ENCODE results near the gene IGF1R.

IGF1R gene

GRCh38 chr15:98683831-98684230, 35.5 kb downstream of the IGF1R start:
- no peaks in the 10 kb centered on the region for H3K27me3 ChIP-seq (ENCODE audit: control insufficient read depth in 2 of 2, insufficient read depth in 2 of 2, low read length in 2 of 2)
- H3K9ac ChIP-seq (ENCODE audit: low read depth in 1 of 2, low read length in 2 of 2), result no peak overlapping the region
- no peaks in the 10 kb centered on the region for H3K9me3 ChIP-seq (ENCODE audit: control insufficient read depth in 2 of 2, low read length in 2 of 2)
- no peak overlapping the region for H3K4me3 ChIP-seq (ENCODE audit: low read length in 2 of 2)
- no peaks in the 10 kb centered on the region for H3K36me3 ChIP-seq (ENCODE audit: control insufficient read depth in 2 of 2, insufficient read depth in 2 of 2, low read length in 2 of 2)
- H3K27ac ChIP-seq (ENCODE audit: low read depth in 2 of 2, low read length in 2 of 2), result no peak overlapping the region
- H3K4me1 ChIP-seq (ENCODE audit: control insufficient read depth in 2 of 2, insufficient read depth in 2 of 2, low read length in 2 of 2), result peaks cover 3 to 9% of the 10 kb centered on the region in 2 donors

- Histone ChIP-seq H3K4me1 (ENCODE audit: control insufficient read depth in 2 of 2, insufficient read depth in 2 of 2, low read length in 2 of 2) (peaks cover 3 to 9% of the 10 kb centered on the region in 2 donors), H3K27ac (ENCODE audit: low read depth in 2 of 2, low read length in 2 of 2) (no peak overlapping the region), H3K27me3 (ENCODE audit: control insufficient read depth in 2 of 2, insufficient read depth in 2 of 2, low read length in 2 of 2) (no peaks in the 10 kb centered on the region), H3K9me3 (ENCODE audit: control insufficient read depth in 2 of 2, low read length in 2 of 2) (no peaks in the 10 kb centered on the region), H3K9ac (ENCODE audit: low read depth in 1 of 2, low read length in 2 of 2) (no peak overlapping the region), H3K4me3 (ENCODE audit: low read length in 2 of 2) (no peak overlapping the region), H3K36me3 (ENCODE audit: control insufficient read depth in 2 of 2, insufficient read depth in 2 of 2, low read length in 2 of 2) (no peaks in the 10 kb centered on the region)
Observed at GRCh38 chr15:98684436-98684835, 36.1 kb downstream of the IGF1R start.

GRCh38 chr15:98684995-98685525, 36.7 kb downstream of the IGF1R start:
- Histone ChIP-seq H3K9ac (ENCODE audit: low read depth in 1 of 2, low read length in 2 of 2) (no peak overlapping the region), H3K4me3 (ENCODE audit: low read length in 2 of 2) (no peak overlapping the region), H3K27ac (ENCODE audit: low read depth in 2 of 2, low read length in 2 of 2) (no peak overlapping the region), H3K36me3 (ENCODE audit: control insufficient read depth in 2 of 2, insufficient read depth in 2 of 2, low read length in 2 of 2) (no peaks in the 10 kb centered on the region), H3K9me3 (ENCODE audit: control insufficient read depth in 2 of 2, low read length in 2 of 2) (no peaks in the 10 kb centered on the region), H3K27me3 (ENCODE audit: control insufficient read depth in 2 of 2, insufficient read depth in 2 of 2, low read length in 2 of 2) (no peaks in the 10 kb centered on the region), H3K4me1 (ENCODE audit: control insufficient read depth in 2 of 2, insufficient read depth in 2 of 2, low read length in 2 of 2) (peaks cover 3 to 9% of the 10 kb centered on the region in 2 donors)

- no peak overlapping the region for H3K27ac ChIP-seq (ENCODE audit: low read depth in 2 of 2, low read length in 2 of 2)
- peaks cover 3 to 9% of the 10 kb centered on the region in 2 donors for H3K4me1 ChIP-seq (ENCODE audit: control insufficient read depth in 2 of 2, insufficient read depth in 2 of 2, low read length in 2 of 2)
- H3K36me3 ChIP-seq (ENCODE audit: control insufficient read depth in 2 of 2, insufficient read depth in 2 of 2, low read length in 2 of 2), result no peaks in the 10 kb centered on the region
- H3K4me3 ChIP-seq (ENCODE audit: low read length in 2 of 2), result no peak overlapping the region
- no peaks in the 10 kb centered on the region for H3K9me3 ChIP-seq (ENCODE audit: control insufficient read depth in 2 of 2, low read length in 2 of 2)
- H3K27me3 ChIP-seq (ENCODE audit: control insufficient read depth in 2 of 2, insufficient read depth in 2 of 2, low read length in 2 of 2), result no peaks in the 10 kb centered on the region
- no peak overlapping the region for H3K9ac ChIP-seq (ENCODE audit: low read depth in 1 of 2, low read length in 2 of 2)
Observed at GRCh38 chr15:98686983-98687382, 38.6 kb downstream of the IGF1R start.

DNA sequence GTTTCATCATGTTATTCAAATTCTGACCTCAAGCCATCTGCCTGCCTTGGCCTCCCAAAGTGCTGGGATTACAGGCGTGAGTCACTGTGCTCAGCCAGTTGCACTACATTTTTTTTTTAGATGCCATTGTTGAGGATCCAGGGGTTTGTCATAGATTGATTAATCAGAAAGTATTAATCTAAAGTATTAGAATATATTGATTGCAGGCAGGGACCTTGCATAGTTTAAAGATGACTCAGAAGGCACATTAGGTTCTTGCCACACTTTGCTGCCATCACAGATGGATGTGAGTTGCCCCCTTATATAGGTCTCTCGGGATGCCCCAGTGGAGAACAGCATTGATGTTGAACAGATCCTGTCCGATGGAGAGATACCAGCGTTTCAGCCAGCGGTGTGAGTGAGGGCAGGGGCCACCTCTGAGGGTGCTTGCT, 41.1 kb downstream of the IGF1R start:
- Histone ChIP-seq H3K9me3 (ENCODE audit: control insufficient read depth in 2 of 2, low read length in 2 of 2) (no peaks in the 10 kb centered on the region), H3K27ac (ENCODE audit: low read depth in 2 of 2, low read length in 2 of 2) (no peak overlapping the region), H3K4me1 (ENCODE audit: control insufficient read depth in 2 of 2, insufficient read depth in 2 of 2, low read length in 2 of 2) (peaks cover 2 to 3% of the 10 kb centered on the region in 2 donors), H3K9ac (ENCODE audit: low read depth in 1 of 2, low read length in 2 of 2) (no peak overlapping the region), H3K36me3 (ENCODE audit: control insufficient read depth in 2 of 2, insufficient read depth in 2 of 2, low read length in 2 of 2) (no peaks in the 10 kb centered on the region), H3K4me3 (ENCODE audit: low read length in 2 of 2) (no peak overlapping the region), H3K27me3 (ENCODE audit: control insufficient read depth in 2 of 2, insufficient read depth in 2 of 2, low read length in 2 of 2) (no peaks in the 10 kb centered on the region)

DNA sequence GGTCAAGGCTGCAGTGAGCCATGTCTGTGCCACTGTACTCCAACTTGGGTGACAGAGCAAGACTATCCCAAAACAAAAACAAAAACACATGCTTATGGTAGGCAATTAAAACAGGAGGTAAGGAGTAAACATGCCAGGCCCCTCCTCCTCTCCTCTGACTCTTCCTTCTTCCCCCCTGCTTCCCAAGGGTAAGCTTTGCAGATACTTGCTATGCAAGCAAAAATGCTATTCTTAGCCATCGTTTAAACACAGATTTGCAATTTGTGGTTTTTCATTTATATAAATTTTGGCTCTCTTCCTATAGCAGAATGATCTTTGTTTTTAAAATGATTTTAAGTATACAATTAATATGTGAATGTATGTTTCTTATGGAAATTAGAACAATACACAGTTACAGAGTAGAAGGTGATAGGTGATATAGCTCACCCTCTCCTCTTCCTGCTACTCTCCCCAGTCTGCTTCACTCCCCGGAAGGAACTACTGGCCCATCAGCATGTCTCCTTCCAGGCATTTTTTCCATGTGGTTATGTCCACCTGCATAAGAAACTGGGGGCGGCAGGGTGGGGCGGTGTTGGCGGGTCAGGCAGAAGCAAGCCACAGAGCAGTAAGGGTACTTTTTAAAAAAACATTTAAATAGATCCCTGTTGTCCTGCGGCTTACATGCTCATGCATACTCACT, 42.1 kb downstream of the IGF1R start:
- no peak overlapping the region for H3K9ac ChIP-seq (ENCODE audit: low read depth in 1 of 2, low read length in 2 of 2)
- H3K27me3 ChIP-seq (ENCODE audit: control insufficient read depth in 2 of 2, insufficient read depth in 2 of 2, low read length in 2 of 2), result no peaks in the 10 kb centered on the region
- no peak overlapping the region for H3K4me3 ChIP-seq (ENCODE audit: low read length in 2 of 2)
- no peak overlapping the region for H3K27ac ChIP-seq (ENCODE audit: low read depth in 2 of 2, low read length in 2 of 2)
- no peaks in the 10 kb centered on the region for H3K36me3 ChIP-seq (ENCODE audit: control insufficient read depth in 2 of 2, insufficient read depth in 2 of 2, low read length in 2 of 2)
- no peaks in the 10 kb centered on the region for H3K4me1 ChIP-seq (ENCODE audit: control insufficient read depth in 2 of 2, insufficient read depth in 2 of 2, low read length in 2 of 2)
- H3K9me3 ChIP-seq (ENCODE audit: control insufficient read depth in 2 of 2, low read length in 2 of 2), result no peaks in the 10 kb centered on the region

DNA sequence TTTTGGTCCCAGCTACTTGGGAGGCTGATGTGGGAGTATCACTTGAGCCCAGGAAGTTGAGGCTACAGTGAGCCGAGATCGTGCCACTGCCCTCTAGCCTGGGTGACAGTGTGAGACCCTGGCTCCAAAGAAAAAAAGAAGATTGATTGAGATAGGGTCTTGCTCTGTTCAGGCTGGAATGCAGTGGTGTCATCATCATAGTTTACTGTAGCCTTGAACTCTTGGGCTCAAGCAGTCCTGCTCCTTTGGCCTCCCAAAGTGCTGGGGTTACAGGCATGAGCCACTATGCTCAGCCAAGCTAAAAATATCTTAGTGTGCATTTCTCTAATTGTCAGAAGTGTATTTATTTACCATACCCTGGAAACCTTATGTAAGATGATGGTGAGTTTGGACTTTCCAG, 43.9 kb downstream of the IGF1R start:
- no peak overlapping the region for H3K9ac ChIP-seq (ENCODE audit: low read depth in 1 of 2, low read length in 2 of 2)
- H3K4me3 ChIP-seq (ENCODE audit: low read length in 2 of 2), result no peak overlapping the region
- no peaks in the 10 kb centered on the region for H3K9me3 ChIP-seq (ENCODE audit: control insufficient read depth in 2 of 2, low read length in 2 of 2)
- no peaks in the 10 kb centered on the region for H3K36me3 ChIP-seq (ENCODE audit: control insufficient read depth in 2 of 2, insufficient read depth in 2 of 2, low read length in 2 of 2)
- H3K4me1 ChIP-seq (ENCODE audit: control insufficient read depth in 2 of 2, insufficient read depth in 2 of 2, low read length in 2 of 2), result no peaks in the 10 kb centered on the region
- no peaks in the 10 kb centered on the region for H3K27me3 ChIP-seq (ENCODE audit: control insufficient read depth in 2 of 2, insufficient read depth in 2 of 2, low read length in 2 of 2)
- no peak overlapping the region for H3K27ac ChIP-seq (ENCODE audit: low read depth in 2 of 2, low read length in 2 of 2)

DNA sequence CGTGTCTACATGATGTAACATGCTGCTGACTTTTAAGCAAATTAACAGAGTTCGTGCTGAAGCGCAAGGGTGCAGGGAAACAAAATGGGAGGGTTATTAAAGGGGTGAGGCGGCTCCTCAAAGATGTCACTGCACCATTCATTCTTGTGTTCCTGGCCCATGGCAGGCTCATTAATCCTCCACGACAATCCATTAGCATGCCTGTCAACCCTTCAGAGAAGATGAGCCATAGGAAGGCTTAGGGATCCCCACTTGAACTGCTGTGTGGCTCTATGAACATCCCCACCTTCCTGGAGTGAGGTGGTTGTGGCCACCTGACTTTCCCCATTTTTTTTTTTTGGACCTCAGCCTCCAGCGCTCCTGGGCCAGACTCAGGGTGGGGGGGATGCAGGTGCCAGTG, 45.8 kb downstream of the IGF1R start:
- H3K9ac ChIP-seq (ENCODE audit: low read depth in 1 of 2, low read length in 2 of 2), result no peak overlapping the region
- H3K36me3 ChIP-seq (ENCODE audit: control insufficient read depth in 2 of 2, insufficient read depth in 2 of 2, low read length in 2 of 2), result no peaks in the 10 kb centered on the region
- peaks cover 0 to 4% of the 10 kb centered on the region in 2 donors for H3K4me1 ChIP-seq (ENCODE audit: control insufficient read depth in 2 of 2, insufficient read depth in 2 of 2, low read length in 2 of 2)
- no peaks in the 10 kb centered on the region for H3K9me3 ChIP-seq (ENCODE audit: control insufficient read depth in 2 of 2, low read length in 2 of 2)
- H3K4me3 ChIP-seq (ENCODE audit: low read length in 2 of 2), result no peak overlapping the region
- no peak overlapping the region for H3K27ac ChIP-seq (ENCODE audit: low read depth in 2 of 2, low read length in 2 of 2)
- H3K27me3 ChIP-seq (ENCODE audit: control insufficient read depth in 2 of 2, insufficient read depth in 2 of 2, low read length in 2 of 2), result no peaks in the 10 kb centered on the region

DNA sequence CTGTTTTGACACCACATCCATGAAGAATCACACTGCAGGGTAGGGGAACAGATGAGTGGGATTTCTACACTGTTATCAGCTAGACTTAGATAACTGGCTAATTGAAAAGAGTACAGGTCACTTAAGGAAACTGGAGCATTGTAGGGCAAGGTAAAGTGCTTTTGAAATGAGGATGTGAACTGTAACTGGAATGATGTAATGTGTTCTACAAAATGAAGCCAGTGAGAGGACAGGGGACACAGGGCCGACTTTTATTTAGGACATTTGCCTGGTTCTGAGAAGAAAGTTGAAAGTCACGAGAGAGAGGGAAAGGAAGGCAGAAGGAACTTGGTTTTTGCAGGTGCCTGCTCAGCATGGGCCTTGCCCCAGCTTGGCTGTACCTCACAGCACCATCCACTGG, 50.5 kb downstream of the IGF1R start:
- H3K4me1 ChIP-seq (ENCODE audit: control insufficient read depth in 2 of 2, insufficient read depth in 2 of 2, low read length in 2 of 2), result peaks cover 0 to 13% of the 10 kb centered on the region in 2 donors
- no peaks in the 10 kb centered on the region for H3K9me3 ChIP-seq (ENCODE audit: control insufficient read depth in 2 of 2, low read length in 2 of 2)
- H3K27me3 ChIP-seq (ENCODE audit: control insufficient read depth in 2 of 2, insufficient read depth in 2 of 2, low read length in 2 of 2), result no peaks in the 10 kb centered on the region

GRCh38 chr15:98699591-98700424, 51.5 kb downstream of the IGF1R start:
- no peak overlapping the region for H3K27ac ChIP-seq (ENCODE audit: low read depth in 2 of 2, low read length in 2 of 2)
- peaks cover 0 to 13% of the 10 kb centered on the region in 2 donors for H3K4me1 ChIP-seq (ENCODE audit: control insufficient read depth in 2 of 2, insufficient read depth in 2 of 2, low read length in 2 of 2)
- no peak overlapping the region for H3K9ac ChIP-seq (ENCODE audit: low read depth in 1 of 2, low read length in 2 of 2)
- H3K36me3 ChIP-seq (ENCODE audit: control insufficient read depth in 2 of 2, insufficient read depth in 2 of 2, low read length in 2 of 2), result no peaks in the 10 kb centered on the region
- no peaks in the 10 kb centered on the region for H3K9me3 ChIP-seq (ENCODE audit: control insufficient read depth in 2 of 2, low read length in 2 of 2)
- no peaks in the 10 kb centered on the region for H3K27me3 ChIP-seq (ENCODE audit: control insufficient read depth in 2 of 2, insufficient read depth in 2 of 2, low read length in 2 of 2)
- H3K4me3 ChIP-seq (ENCODE audit: low read length in 2 of 2), result no peak overlapping the region

More for the DNA sequence above, 50.5 kb downstream of the IGF1R start:
- Histone ChIP-seq H3K4me3 (ENCODE audit: low read length in 2 of 2) (no peak overlapping the region), H3K9ac (ENCODE audit: low read depth in 1 of 2, low read length in 2 of 2) (no peak overlapping the region), H3K36me3 (ENCODE audit: control insufficient read depth in 2 of 2, insufficient read depth in 2 of 2, low read length in 2 of 2) (no peaks in the 10 kb centered on the region), H3K27ac (ENCODE audit: low read depth in 2 of 2, low read length in 2 of 2) (no peak overlapping the region)

Data from mucosa of rectum (tissue), 2 donors.